ENCODE data around the gene C1QC.

C1QC gene

GRCh38 chr1:22619798-22620197, 23.6 kb upstream of the C1QC start:
- no peak for DNase-seq

- DNase-seq, result no peak
These were observed 21.7 kb upstream of the C1QC start for GRCh38 chr1:22621761-22622160.

GRCh38 chr1:22625262-22625925, 18.0 kb upstream of the C1QC start:
- DNase-seq, result no peak

- DNase-seq, result no peak
These were observed 16.9 kb upstream of the C1QC start for GRCh38 chr1:22626237-22627157.

- DNase-seq, result no peak
These were observed 16.1 kb upstream of the C1QC start for GRCh38 chr1:22627331-22627730.

GRCh38 chr1:22628698-22629444, 14.6 kb upstream of the C1QC start:
- DNase-seq, result no peak

GRCh38 chr1:22629886-22630285, 13.5 kb upstream of the C1QC start:
- DNase-seq, result no peak

- DNase-seq, result no peak
These were observed 9.6 kb upstream of the C1QC start for GRCh38 chr1:22633697-22634463.

- DNase-seq, result no peak
These were observed 8.0 kb upstream of the C1QC start for GRCh38 chr1:22635436-22635835.

GRCh38 chr1:22636353-22636752, 7.1 kb upstream of the C1QC start, which contains the start of gene C1QA:
TSS of gene C1QA (plus strand) at chr1:22636628. CDS start at chr1:22637617, 989 bp downstream.
- DNase-seq, result no peak

- DNase-seq, result no peak
These were observed 6.5 kb upstream of the C1QC start for GRCh38 chr1:22636927-22637326.

GRCh38 chr1:22637907-22638445, 5.5 kb upstream of the C1QC start:
- no peak for DNase-seq

- DNase-seq, result no peak
These were observed 4.8 kb upstream of the C1QC start for GRCh38 chr1:22638476-22639234.

- no peak for DNase-seq
These were observed 4.1 kb upstream of the C1QC start for GRCh38 chr1:22639286-22639685.

GRCh38 chr1:22641247-22641646, 2.2 kb upstream of the C1QC start:
- no peak for DNase-seq

GRCh38 chr1:22641906-22642636, 1.4 kb upstream of the C1QC start:
- DNase-seq, result peak; percentile 8 to 63 (median 52)

- DNase-seq, result no peak
These were observed 495 bp downstream of the C1QC start for GRCh38 chr1:22643928-22644327.

- no peak for DNase-seq
These were observed 2.5 kb downstream of the C1QC start for GRCh38 chr1:22645931-22646330.

- no peak for DNase-seq
These were observed 3.0 kb downstream of the C1QC start for GRCh38 chr1:22646384-22646783.

GRCh38 chr1:22650089-22650693, 6.8 kb downstream of the C1QC start:
- DNase-seq, result no peak
